Gastrocnemius medialis (tissue), 4 donors: ENCODE measurements around the gene ERICH2. TPM values are rescaled to one million over a fixed set of nuclear protein-coding genes. Genes with fewer than 3 reads are reported as not detected.

ENCODE experiments used
- ATAC-seq, 2 donors: fragments of 150-250 bp; one replicate each; pipeline ENCODE4 v1.9.1; 2016
- DNase-seq, 2 donors: peaks; one replicate each; pipeline ENCODE4 v3.0.0-alpha.2; 2019
- H3K27ac ChIP-seq, 4 donors: fragments of 200-600 bp; sonication (generic); 1 replicate in 1 of 4; 2 replicates in 3 of 4; pipeline ENCODE4 v1.5.1; 2016 to 2018; ENCODE audit warnings: mild to moderate bottlenecking in 2 of 4, moderate library complexity in 1 of 4
- H3K27me3 ChIP-seq, 3 donors: fragments of 200-600 bp; sonication (generic) in 2 of 3; 1 replicate in 1 of 3; 2 replicates in 2 of 3; pipeline versions ENCODE4 v1.5.1 to v1.6.0; 2016 to 2019; ENCODE audit warnings: mild to moderate bottlenecking in 1 of 3, moderate library complexity in 1 of 3
- H3K36me3 ChIP-seq, 2 donors: fragments of 200-600 bp; sonication (generic) in 1 of 2; one replicate each; pipeline ENCODE4 v1.5.1; 2017 to 2018
- H3K4me1 ChIP-seq, 2 donors: fragments of 200-600 bp; sonication (generic) in 1 of 2; one replicate each; pipeline ENCODE4 v1.5.1; 2016 to 2017; ENCODE audit warnings: mild to moderate bottlenecking in 2 of 2
- H3K4me3 ChIP-seq, 4 donors: fragments of 200-600 bp; sonication (generic) in 3 of 4; 1 replicate in 1 of 4; 2 replicates in 3 of 4; pipeline ENCODE4 v1.5.1; 2016 to 2019; ENCODE audit warnings: mild to moderate bottlenecking in 2 of 4
- H3K9me3 ChIP-seq, 3 donors: fragments of 200-600 bp; sonication (generic) in 2 of 3; 1 replicate in 1 of 3; 2 replicates in 2 of 3; pipeline ENCODE4 v1.5.1; 2016 to 2019
- POLR2A ChIP-seq, 2 donors: fragments of 450-650 bp; IDR thresholded peaks; one replicate each; pipeline ENCODE4 v1.6.1; 2017; ENCODE audit warnings: antibody characterized with exemption in 2 of 2, mild to moderate bottlenecking in 2 of 2, moderate library complexity in 2 of 2
- in situ Hi-C, 4 donors: fragments of 200-750 bp; cut with MboI; loops; one replicate each; pipeline versions ENCODE4 v1.15.0 to v1.8.0; 2017; ENCODE audit warnings: low sequenced_read_pairs in 4 of 4
- intact Hi-C: fragments of 100-400 bp; cut with DNase I; formaldehyde crosslinking; loops from one replicate; pipeline ENCODE4 v1.15.1; 2023; ENCODE audit warnings: low total_unique reads
- total RNA-seq, 4 donors: library from RNA; depleted of rRNA; stranded (reverse); fragments of >200 nt; gene quantifications; one replicate each; pipeline versions ENCODE4 v1.1.0 to v1.2.3, GENCODE V29; 2016
- TF ChIP-seq, protein P1 (sequence below), 5 experiments: fragments of 450-650 bp in 3 of 5; fragments of 200-600 bp in 2 of 5; sonication (generic) in 2 of 5; IDR thresholded peaks in 4 of 5; conservative IDR thresholded peaks in 1 of 5; 1 replicate in 4 of 5; 2 replicates in 1 of 5; pipeline ENCODE4 v1.5.1; 2016 to 2019; ENCODE audit warnings: antibody characterized with exemption in 5 of 5, mild to moderate bottlenecking in 3 of 5, moderate library complexity in 3 of 5

Gene ERICH2
- total RNA-seq, 4 donors from 2014 or later: not detected

DNA sequence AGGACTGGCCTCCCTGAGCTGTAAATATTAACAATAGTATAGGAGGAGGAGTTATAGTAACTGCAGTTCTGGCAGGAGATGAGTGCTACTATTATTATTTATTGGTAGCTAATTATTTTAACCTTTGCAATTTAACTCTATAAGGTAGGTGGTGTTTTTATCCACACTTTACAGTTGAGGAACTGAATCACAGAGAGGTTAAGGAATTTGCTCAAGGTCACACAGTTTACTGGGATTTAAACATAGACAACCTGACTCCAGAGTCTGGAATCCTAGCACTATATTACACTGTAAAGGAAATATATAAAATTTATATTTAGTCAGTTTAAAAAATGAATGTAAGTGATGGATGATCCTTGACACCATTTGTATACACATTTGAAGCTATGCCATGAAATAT, 2.1 kb downstream of the ERICH2 start:
- Histone ChIP-seq H3K4me3 (no peak overlapping the region), H3K27ac (no peak overlapping the region), H3K4me1 (peaks cover 0 to 6% of the 10 kb centered on the region in 2 donors), H3K9me3 (no peaks in the 10 kb centered on the region), H3K27me3 (no peaks in the 10 kb centered on the region), H3K36me3 (no peaks in the 10 kb centered on the region)
- DNase-seq (no peak), ATAC-seq (no peak)
- intact Hi-C loops (no loop called here), in situ Hi-C loops (no loop called here)
- TF ChIP-seq, protein P1, sequence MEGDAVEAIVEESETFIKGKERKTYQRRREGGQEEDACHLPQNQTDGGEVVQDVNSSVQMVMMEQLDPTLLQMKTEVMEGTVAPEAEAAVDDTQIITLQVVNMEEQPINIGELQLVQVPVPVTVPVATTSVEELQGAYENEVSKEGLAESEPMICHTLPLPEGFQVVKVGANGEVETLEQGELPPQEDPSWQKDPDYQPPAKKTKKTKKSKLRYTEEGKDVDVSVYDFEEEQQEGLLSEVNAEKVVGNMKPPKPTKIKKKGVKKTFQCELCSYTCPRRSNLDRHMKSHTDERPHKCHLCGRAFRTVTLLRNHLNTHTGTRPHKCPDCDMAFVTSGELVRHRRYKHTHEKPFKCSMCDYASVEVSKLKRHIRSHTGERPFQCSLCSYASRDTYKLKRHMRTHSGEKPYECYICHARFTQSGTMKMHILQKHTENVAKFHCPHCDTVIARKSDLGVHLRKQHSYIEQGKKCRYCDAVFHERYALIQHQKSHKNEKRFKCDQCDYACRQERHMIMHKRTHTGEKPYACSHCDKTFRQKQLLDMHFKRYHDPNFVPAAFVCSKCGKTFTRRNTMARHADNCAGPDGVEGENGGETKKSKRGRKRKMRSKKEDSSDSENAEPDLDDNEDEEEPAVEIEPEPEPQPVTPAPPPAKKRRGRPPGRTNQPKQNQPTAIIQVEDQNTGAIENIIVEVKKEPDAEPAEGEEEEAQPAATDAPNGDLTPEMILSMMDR (IDR thresholded peaks at IDR 0.05 in 4 of 5, conservative IDR thresholded peaks at IDR 0.05 in 1 of 5): no peak
- no peak for TF ChIP-seq POLR2A (IDR thresholded peaks at IDR 0.05)

DNA sequence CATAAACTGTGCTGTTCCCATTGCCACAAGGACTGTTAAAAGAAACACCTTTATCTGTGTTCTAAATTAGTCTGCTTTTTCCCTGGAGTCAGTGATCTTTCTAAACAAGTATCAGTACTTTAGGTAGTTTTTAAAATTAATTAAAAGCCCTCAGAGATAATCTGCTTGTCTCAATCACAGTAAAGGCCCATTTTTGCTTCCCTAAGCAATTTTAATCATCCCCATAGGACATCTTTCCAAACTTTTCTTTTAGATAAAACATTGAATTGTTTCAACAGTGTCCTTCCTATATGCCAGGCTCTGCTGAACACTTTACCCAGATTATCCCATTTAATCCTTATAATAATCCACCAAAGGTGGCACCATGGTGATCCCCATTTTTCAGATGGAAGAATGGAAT, 3.9 kb downstream of the ERICH2 start:
- intact Hi-C loops (no loop called here), in situ Hi-C loops (no loop called here)
- Histone ChIP-seq H3K27me3 (no peaks in the 10 kb centered on the region), H3K4me3 (no peak overlapping the region), H3K27ac (no peak overlapping the region), H3K36me3 (no peaks in the 10 kb centered on the region), H3K9me3 (no peaks in the 10 kb centered on the region), H3K4me1 (peaks cover 0 to 6% of the 10 kb centered on the region in 2 donors)
- TF ChIP-seq POLR2A (IDR thresholded peaks at IDR 0.05): no peak
- TF ChIP-seq, protein P1 (IDR thresholded peaks at IDR 0.05 in 4 of 5, conservative IDR thresholded peaks at IDR 0.05 in 1 of 5): no peak
- DNase-seq (no peak), ATAC-seq (no peak)

DNA sequence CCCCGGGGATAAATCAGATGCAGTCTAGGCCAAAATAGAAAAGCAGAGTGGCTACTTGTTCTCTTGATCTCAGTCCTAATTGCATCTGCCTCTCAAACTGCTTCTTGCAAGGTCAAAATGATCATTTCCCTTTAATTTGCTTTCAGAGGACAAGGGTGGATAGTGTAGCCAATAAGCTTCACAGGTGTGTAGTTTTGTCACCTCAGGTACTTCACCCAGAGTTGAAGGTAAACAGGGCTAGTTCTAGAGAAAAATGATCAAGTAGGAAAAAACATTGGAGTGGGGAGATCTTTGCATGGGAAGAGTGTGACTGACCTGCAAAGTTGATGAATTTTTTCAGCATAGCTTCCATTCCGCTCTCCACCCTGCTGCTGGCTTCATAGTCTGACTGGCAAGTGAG, 8.7 kb downstream of the ERICH2 start:
- intact Hi-C loops: no loop called here

DNA sequence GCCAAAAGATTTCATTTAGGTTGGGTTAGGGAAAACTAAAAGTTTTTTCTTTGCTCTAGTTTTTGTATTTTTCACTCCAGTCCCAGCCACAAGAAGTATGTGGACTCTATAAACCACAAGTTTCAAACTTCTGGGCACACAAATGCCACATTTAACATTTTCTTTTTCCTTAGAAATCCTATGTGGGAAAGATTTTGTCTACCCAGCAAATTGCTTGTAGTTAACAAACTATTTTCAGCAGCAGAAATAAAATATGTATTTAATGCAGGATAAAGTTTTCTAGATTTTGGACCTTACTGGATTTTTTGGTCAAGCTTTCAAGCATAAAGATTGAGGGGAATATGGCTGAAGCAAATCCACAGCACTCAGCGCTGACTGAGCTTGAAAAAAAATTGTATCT, 9.1 kb downstream of the ERICH2 start:
- DNase-seq (no peak), ATAC-seq (no peak)
- intact Hi-C loops: no loop called here
- H3K9me3 ChIP-seq: no peaks in the 10 kb centered on the region
- in situ Hi-C loops: no loop called here
- TF ChIP-seq, protein P1 (IDR thresholded peaks at IDR 0.05 in 4 of 5, conservative IDR thresholded peaks at IDR 0.05 in 1 of 5): no peak
- no peak overlapping the region for H3K27ac ChIP-seq
- no peaks in the 10 kb centered on the region for H3K27me3 ChIP-seq
- H3K4me3 ChIP-seq: no peak overlapping the region
- H3K4me1 ChIP-seq: no peaks in the 10 kb centered on the region
- no peaks in the 10 kb centered on the region for H3K36me3 ChIP-seq

More for the DNA sequence above, 8.7 kb downstream of the ERICH2 start:
- Histone ChIP-seq H3K36me3 (no peaks in the 10 kb centered on the region), H3K27me3 (no peaks in the 10 kb centered on the region), H3K9me3 (no peaks in the 10 kb centered on the region), H3K4me1 (no peaks in the 10 kb centered on the region), H3K27ac (no peak overlapping the region), H3K4me3 (no peak overlapping the region)
- no peak for ATAC-seq
- TF ChIP-seq POLR2A (IDR thresholded peaks at IDR 0.05): no peak
- TF ChIP-seq, protein P1 (IDR thresholded peaks at IDR 0.05 in 4 of 5, conservative IDR thresholded peaks at IDR 0.05 in 1 of 5): no peak
- in situ Hi-C loops: no loop called here
- DNase-seq: no peak

DNA sequence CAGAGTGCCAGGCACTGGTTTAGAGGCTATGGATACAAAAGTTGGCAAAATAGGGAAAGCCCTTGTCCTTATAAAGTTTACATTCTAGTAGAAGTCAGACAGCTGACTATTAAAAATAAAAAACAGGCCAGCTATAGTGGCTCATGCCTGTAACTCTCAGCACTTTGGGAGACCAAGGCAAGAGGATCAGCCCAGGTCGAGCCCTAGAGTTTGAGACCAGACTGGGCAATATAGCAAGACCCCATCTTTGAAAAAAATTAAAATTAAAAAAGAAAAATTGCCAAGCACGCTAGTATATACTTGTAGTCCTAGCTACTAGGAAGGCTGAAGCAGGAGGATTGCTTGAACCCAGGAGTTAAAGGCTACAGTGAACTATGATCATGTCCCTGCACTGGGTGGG, 12.5 kb downstream of the ERICH2 start:
- TF ChIP-seq, protein P1 (IDR thresholded peaks at IDR 0.05 in 4 of 5, conservative IDR thresholded peaks at IDR 0.05 in 1 of 5): no peak
- TF ChIP-seq POLR2A (IDR thresholded peaks at IDR 0.05): no peak
- DNase-seq (no peak), ATAC-seq (no peak)
- no peak overlapping the region for H3K4me3 ChIP-seq
- intact Hi-C loops: no loop called here
- H3K9me3 ChIP-seq: no peaks in the 10 kb centered on the region
- no peak overlapping the region for H3K27ac ChIP-seq
- in situ Hi-C loops: no loop called here
- H3K27me3 ChIP-seq: no peaks in the 10 kb centered on the region
- no peaks in the 10 kb centered on the region for H3K4me1 ChIP-seq
- H3K36me3 ChIP-seq: no peaks in the 10 kb centered on the region
